ENCODE results near the gene DNHD1.

Gene DNHD1

GRCh38 chr11:6594142-6594768 is 97.2 kb downstream of the DNHD1 start:
- no peak for DNase-seq (ENCODE audit: low spot score)

GRCh38 chr11:6596239-6596877 is 99.3 kb downstream of the DNHD1 start:
- DNase-seq (ENCODE audit: low spot score), result no peak

GRCh38 chr11:6598555-6598954 is 101.5 kb downstream of the DNHD1 start:
- no peak for DNase-seq (ENCODE audit: low spot score)

- no peak for DNase-seq (ENCODE audit: low spot score)
These were observed 102.4 kb downstream of the DNHD1 start for GRCh38 chr11:6599449-6599848.

- DNase-seq (ENCODE audit: low spot score), result no peak
These were observed 102.9 kb downstream of the DNHD1 start for GRCh38 chr11:6599881-6600390.

- no peak for DNase-seq (ENCODE audit: low spot score)
These were observed 104.0 kb downstream of the DNHD1 start for GRCh38 chr11:6601041-6601461.

GRCh38 chr11:6602096-6602940 is 105.2 kb downstream of the DNHD1 start:
- no peak for DNase-seq (ENCODE audit: low spot score)

GRCh38 chr11:6603287-6604080 is 106.4 kb downstream of the DNHD1 start, which contains the start of the genes ILK and RRP8:
Gene ILK (plus strand): TSS chr11:6603774. CDS start chr11:6604272, 498 bp downstream.
Gene RRP8 (minus strand): TSS chr11:6603616. CDS start chr11:6603502, 114 bp downstream.
- peak; percentile 90 for DNase-seq (ENCODE audit: low spot score)

- DNase-seq (ENCODE audit: low spot score), result peak; percentile 81
These were observed 107.1 kb downstream of the DNHD1 start for GRCh38 chr11:6604081-6604626.

GRCh38 chr11:6604790-6605189 is 107.7 kb downstream of the DNHD1 start:
- peak; percentile 15 for DNase-seq (ENCODE audit: low spot score)

- DNase-seq (ENCODE audit: low spot score), result peak; percentile 96
These were observed 109.5 kb downstream of the DNHD1 start for GRCh38 chr11:6606471-6607189.

- no peak for DNase-seq (ENCODE audit: low spot score)
These were observed 110.2 kb downstream of the DNHD1 start for GRCh38 chr11:6607190-6607795.

- no peak for DNase-seq (ENCODE audit: low spot score)
These were observed 110.9 kb downstream of the DNHD1 start for GRCh38 chr11:6608011-6608410.

GRCh38 chr11:6608726-6609501 is 111.8 kb downstream of the DNHD1 start:
- DNase-seq (ENCODE audit: low spot score), result no peak

GRCh38 chr11:6609502-6610015 is 112.5 kb downstream of the DNHD1 start:
- no peak for DNase-seq (ENCODE audit: low spot score)

GRCh38 chr11:6610591-6610990 is 113.5 kb downstream of the DNHD1 start:
- no peak for DNase-seq (ENCODE audit: low spot score)

GRCh38 chr11:6611092-6611962 is 114.2 kb downstream of the DNHD1 start:
- DNase-seq (ENCODE audit: low spot score), result peak; percentile 47

GRCh38 chr11:6611963-6612212 is 114.8 kb downstream of the DNHD1 start:
- DNase-seq (ENCODE audit: low spot score), result no peak

Measured in RKO (cell line).